NCI-H2227 treated with DMSO at 0.1 percent for 48 hours (cell line): Measurements from ENCODE around the gene WASF2.

Experiments used
- DNase-seq: peaks from one replicate; lab custom pipeline; 2025; lab: John Stamatoyannopoulos, UW

WASF2 gene

DNA sequence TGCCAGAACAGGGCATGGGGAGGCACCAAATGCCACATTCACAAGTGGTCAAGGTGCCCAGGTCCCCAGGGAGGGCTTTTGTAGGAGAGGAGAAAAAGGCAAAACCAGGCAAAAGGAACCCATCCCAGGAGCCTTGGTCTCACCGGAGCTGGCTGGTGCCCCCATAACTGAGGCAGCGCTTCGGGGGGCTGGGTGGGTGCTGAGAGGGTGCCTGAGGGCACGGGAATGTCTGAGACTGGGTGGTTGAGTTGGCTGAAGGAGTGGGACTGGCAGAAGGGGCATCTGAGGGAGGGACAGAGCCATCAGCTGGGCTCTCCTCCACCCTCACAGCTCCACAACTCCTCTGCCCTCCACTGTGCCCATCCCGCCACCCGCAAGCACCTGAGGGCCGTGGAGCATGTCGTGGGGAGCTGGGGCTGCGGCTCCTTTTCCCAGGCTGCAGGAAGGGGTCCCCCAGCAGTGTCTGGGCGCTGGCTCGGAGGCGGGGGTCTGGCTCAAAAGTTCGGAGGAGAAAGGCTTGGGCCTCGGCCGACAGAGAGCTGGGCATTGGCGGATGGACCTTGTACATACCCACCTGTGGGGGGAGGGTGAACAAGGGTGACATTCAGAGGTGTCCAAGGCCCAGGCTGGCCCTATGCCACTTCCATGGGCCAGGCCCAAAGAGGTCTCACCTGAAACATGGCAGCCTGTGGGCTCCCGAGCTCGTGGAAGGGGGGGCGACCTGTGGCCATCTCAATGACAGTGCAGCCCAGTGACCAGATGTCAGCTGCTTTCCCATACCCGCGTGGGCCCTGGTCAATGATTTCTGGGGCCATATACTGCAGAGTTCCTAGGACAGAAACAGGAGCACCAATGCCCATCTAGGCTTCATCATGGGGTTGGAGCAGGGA is 131.7 kb downstream of the WASF2 start:
- no peak for DNase-seq

DNA sequence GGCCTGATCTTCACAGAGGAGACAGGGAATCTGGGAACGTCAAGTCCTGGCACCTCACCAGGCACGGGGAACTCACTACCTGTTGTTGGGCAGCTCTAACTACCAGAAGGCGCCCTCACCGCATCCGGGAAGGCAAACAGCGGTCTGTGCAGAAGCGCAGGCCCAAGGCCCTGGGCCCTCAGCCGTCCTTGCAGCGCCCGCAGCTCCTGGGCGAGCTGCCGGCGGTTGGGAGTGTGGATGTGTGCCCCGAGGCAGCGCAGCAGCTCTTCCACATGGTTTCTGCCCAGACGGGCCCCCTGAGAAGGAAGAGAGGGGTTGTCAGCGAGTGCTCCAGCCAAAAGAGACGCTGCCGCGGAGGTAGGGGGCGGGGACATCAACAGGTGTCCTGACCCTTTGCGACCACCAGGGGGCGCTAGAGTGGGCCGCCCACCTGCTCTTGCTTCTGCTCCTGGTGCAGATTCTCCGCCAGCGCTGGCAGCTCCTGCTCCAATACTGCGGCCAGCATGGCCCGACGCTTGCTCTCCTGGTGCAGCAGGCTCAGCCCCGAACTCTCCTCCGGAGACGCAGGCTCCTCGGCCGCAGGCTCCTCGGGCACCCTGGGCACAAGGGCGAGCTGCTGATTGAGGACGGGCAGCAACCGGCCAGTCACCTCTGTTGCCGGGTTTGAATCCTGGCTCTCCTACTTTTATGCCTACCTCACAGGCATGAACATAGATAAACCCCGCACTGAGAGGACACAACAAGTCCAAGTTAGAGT is 132.5 kb downstream of the WASF2 start:
- DNase-seq = no peak

GRCh38 chr1:27356619-27357280 is 133.2 kb downstream of the WASF2 start:
- no peak for DNase-seq

- no peak for DNase-seq
These were observed 133.7 kb downstream of the WASF2 start for GRCh38 chr1:27356277-27356618.

DNA sequence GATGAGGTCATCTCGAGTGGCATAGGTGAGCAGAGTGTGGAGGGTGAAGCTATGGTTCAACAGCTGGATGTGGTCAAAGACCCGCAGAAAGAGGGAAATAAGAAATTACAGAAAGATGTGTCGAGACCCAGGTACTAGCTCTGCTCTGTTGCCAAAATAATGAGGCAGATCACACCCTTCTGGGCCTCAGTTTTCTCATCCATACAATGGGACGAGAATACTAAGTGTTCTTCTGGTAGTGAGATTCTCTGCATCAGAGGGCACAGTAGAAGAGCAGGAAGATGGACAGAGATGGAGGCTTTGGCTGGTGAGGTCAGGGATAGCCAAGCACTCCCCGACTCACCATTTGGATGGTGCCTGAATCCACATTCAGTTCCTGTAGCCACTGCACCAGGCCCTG is 134.3 kb downstream of the WASF2 start:
- DNase-seq = no peak
